ENCODE measurements around the gene TTC28.

- TF ChIP-seq CTCF (IDR thresholded peaks at IDR 0.05; ENCODE audit: low read depth, low read length) (no peak), POLR2A (IDR thresholded peaks at IDR 0.05; ENCODE audit: extremely low read depth, insufficient read length) (no peak), MAX (IDR thresholded peaks at IDR 0.05; ENCODE audit: low read depth, low read length) (no peak)
Observed at GRCh38 chr22:28548406-28548805, 131.2 kb downstream of the TTC28 start.

Measured in NB4 (cell line).